ENCODE measurements around the gene KCNJ14. TPM values are rescaled to one million over a fixed set of nuclear protein-coding genes. Genes with fewer than 3 reads are reported as not detected.
A peak's percentile ranks its signal among the peaks of the same experiment; 100 is the strongest.

The KCNJ14 gene
- polyA plus RNA-seq, 1 experiment, result 0.31 TPM

DNA sequence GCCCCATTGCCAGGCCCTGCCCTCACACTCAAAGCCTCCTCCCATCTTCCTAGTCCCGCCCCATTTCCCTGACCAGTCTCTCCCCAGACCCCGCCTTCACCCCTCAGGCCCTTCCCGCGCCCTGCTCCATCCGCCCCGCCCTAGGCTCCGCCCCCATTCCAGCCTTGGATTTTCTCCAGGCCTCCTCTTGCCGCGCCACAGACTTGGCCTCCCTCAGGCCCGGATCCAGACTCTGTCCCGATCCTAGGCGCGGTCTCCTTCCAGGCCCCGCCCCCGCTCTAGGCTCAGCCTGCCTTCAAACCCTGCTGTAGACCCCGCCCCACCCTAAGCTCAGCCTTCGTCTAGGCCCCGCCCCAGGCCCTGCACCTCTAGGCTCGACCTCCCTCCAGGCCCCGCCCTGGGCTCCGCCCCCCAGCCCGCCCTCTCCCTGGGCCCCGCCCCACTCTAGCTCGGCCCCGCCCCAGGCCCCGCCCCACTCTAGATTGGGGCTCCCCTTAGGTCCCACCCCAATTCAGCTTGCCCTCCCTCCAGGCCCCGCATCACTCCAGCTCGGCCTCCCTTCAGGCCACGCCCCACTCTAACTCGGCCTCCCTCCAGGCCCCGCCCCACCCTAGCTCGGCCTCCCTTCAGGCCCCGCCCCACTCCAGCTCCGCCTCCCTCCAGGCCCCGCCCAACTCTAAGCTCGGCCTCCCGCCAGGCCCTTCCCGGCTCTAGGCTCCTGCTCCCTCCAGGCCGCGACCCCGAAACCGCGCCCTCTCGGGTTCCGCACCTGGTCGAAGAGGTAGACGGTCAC, 37.7 kb downstream of the KCNJ14 start:
- CTCF ChIA-PET, result interaction anchor here (0.9 to 11.9 kb wide), 4 partner anchors 13 to 173 kb away, joined by 3 to 161 read pairs (median 7); partner anchors contain the start of gene KDELR1
- Histone ChIP-seq H3K36me3 (ENCODE audit: control insufficient read depth, insufficient read depth, low read length) (no peaks in the 10 kb centered on the region), H3K27me3 (ENCODE audit: control insufficient read depth, insufficient read depth, low read length) (peaks cover 4% of the 10 kb centered on the region; the same call in 1 of the 2 replicates), H3K4me3 (ENCODE audit: low read depth, low read length) (peak overlapping the region; percentile 75)
- TF ChIP-seq, protein P1, sequence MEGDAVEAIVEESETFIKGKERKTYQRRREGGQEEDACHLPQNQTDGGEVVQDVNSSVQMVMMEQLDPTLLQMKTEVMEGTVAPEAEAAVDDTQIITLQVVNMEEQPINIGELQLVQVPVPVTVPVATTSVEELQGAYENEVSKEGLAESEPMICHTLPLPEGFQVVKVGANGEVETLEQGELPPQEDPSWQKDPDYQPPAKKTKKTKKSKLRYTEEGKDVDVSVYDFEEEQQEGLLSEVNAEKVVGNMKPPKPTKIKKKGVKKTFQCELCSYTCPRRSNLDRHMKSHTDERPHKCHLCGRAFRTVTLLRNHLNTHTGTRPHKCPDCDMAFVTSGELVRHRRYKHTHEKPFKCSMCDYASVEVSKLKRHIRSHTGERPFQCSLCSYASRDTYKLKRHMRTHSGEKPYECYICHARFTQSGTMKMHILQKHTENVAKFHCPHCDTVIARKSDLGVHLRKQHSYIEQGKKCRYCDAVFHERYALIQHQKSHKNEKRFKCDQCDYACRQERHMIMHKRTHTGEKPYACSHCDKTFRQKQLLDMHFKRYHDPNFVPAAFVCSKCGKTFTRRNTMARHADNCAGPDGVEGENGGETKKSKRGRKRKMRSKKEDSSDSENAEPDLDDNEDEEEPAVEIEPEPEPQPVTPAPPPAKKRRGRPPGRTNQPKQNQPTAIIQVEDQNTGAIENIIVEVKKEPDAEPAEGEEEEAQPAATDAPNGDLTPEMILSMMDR (IDR thresholded peaks at IDR 0.05; ENCODE audit: insufficient read depth, low read depth, low read length), result no peak
- POLR2A ChIA-PET, result interaction anchor here (0.6 to 0.8 kb wide), 5 partner anchors 21 to 936 kb away, joined by 3 to 4 read pairs (median 3); a partner anchor contains a TSS
- peak; percentile 83 for DNase-seq (ENCODE audit: low read depth)

DNA sequence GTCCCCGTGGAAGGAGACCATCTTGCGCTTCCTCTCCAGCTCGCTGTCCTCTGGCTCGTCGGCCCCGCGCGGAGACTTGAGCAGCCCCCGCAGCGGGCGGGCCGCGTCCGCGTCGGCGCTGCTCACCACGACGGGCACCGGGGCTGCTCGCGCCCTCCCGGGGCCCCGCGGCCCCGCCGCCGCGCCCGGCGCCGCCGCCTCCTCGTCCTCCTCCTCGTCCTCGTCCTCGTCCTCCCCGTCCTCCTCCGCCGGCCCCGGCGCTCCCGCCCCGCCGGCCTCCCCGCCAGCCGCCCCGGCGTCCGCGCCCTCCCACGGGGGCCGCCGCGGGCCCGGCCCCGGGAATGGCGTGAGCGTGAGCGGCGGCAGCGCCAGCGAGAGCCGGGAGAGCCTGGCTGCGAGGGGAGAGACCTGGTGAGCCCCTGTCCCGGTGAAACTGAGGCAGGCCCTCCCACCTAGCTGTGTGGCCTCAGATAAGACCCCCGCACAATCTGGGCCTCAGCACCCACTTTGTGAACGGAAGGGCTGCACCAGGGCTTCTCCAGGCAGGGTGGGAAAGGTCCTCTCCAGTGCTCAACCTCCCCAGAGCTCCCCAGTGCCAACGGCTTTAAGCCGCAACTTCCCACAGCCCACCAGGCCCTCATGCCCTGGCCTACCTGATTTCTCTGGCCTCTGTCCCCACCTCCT, 38.5 kb downstream of the KCNJ14 start:
- ChIA-PET POLR2A (interaction anchor here (0.6 to 0.8 kb wide), 3 partner anchors 20 to 172 kb away, joined by 3 to 4 read pairs (median 3); a partner anchor contains a TSS), CTCF (interaction anchor here (0.9 to 11.9 kb wide), 4 partner anchors 12 to 174 kb away, joined by 3 to 161 read pairs (median 7); partner anchors contain the start of gene KDELR1)
- Histone ChIP-seq H3K27me3 (ENCODE audit: control insufficient read depth, insufficient read depth, low read length) (peaks cover 5% of the 10 kb centered on the region; the same call in 1 of the 2 replicates), H3K36me3 (ENCODE audit: control insufficient read depth, insufficient read depth, low read length) (no peaks in the 10 kb centered on the region), H3K4me3 (ENCODE audit: low read depth, low read length) (peak overlapping the region; percentile 75)
- DNase-seq (ENCODE audit: low read depth), result no peak
- TF ChIP-seq, protein P1 (IDR thresholded peaks at IDR 0.05; ENCODE audit: insufficient read depth, low read depth, low read length), result no peak

DNA sequence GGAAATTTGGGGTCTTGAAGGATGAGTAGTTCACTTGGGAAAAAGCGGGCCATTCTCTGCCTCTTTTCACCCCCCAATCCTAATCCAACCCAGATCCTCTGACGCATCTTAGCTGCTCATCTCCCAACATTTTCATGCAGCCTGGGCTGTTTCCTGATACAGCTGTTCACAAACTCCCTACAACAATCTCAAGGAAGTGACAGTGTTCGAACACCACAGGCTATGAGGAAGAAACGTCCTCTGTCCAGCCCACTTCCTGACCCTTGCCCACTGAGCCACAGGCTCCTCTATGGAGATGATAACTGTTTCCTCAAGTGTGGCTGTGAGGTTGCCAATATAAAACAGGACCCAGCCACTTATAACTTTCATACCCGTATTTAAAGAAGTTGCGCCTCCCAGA, 40.0 kb downstream of the KCNJ14 start:
- no peak for DNase-seq (ENCODE audit: low read depth)
- TF ChIP-seq, protein P1 (IDR thresholded peaks at IDR 0.05; ENCODE audit: insufficient read depth, low read depth, low read length), result no peak
- no peaks in the 10 kb centered on the region for H3K36me3 ChIP-seq (ENCODE audit: control insufficient read depth, insufficient read depth, low read length)
- POLR2A ChIA-PET, result no interaction called here
- no peak overlapping the region for H3K4me3 ChIP-seq (ENCODE audit: low read depth, low read length)
- CTCF ChIA-PET, result interaction anchor here (1.0 to 11.9 kb wide), 4 partner anchors 11 to 113 kb away, joined by 3 to 161 read pairs (median 5); no protein-coding TSS in a partner anchor
- peaks cover 10% of the 10 kb centered on the region for H3K27me3 ChIP-seq (ENCODE audit: control insufficient read depth, insufficient read depth, low read length)

DNA sequence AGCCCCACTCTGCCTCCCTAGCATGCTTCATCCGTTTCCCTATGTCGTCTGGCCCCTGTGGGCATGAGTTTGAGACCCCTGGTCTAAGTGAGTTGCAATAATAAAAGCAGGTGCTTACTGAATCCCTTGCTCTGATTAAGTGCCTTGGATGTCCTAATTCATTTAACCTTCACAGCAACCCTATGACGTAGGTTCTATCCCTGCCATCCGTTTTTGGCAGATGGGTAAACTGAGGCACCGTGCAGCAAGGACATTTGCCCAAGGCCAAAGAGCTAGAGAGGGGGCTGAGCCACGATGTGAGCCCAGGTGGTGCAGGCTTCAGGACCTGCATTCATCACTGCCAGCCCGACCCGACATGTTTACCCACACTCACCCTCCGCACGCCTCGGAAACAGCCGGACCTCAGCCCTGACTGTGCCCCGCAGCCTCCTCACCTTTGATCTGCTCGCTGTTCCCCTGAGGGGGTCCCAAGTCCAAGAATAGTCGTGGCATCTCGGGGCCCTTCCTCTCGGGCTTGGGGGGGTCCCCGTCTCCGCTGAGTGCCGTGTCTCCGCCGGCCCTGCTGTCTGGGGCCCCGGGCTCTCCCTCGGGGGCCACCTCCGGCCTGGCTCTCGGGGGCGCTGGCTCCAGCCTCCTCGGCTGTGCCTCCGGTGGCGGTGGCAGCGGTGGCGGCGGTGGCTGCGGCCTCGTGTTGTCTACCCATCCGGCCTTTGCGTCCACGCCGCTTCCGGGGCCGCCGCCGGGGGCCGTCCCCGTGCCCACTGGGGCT, 41.8 kb downstream of the KCNJ14 start:
- CTCF ChIA-PET, result interaction anchor here (1.9 to 11.9 kb wide), 2 partner anchors 9 to 90 kb away, joined by 7 to 161 read pairs; no protein-coding TSS in a partner anchor
- no peak for DNase-seq (ENCODE audit: low read depth)
- Histone ChIP-seq H3K4me3 (ENCODE audit: low read depth, low read length) (no peak overlapping the region), H3K36me3 (ENCODE audit: control insufficient read depth, insufficient read depth, low read length) (no peaks in the 10 kb centered on the region), H3K27me3 (ENCODE audit: control insufficient read depth, insufficient read depth, low read length) (peaks cover 16% of the 10 kb centered on the region)
- TF ChIP-seq, protein P1 (IDR thresholded peaks at IDR 0.05; ENCODE audit: insufficient read depth, low read depth, low read length), result no peak
- POLR2A ChIA-PET, result no interaction called here

Data from BJ (cell line).